Gastrocnemius medialis (tissue), 4 donors: ENCODE measurements around the gene C10orf71.

Experiments
- CTCF ChIP-seq, 5 experiments: fragments of 450-650 bp in 3 of 5; fragments of 200-600 bp in 2 of 5; sonication (generic) in 2 of 5; IDR thresholded peaks in 4 of 5; conservative IDR thresholded peaks in 1 of 5; 1 replicate in 4 of 5; 2 replicates in 1 of 5; pipeline ENCODE4 v1.5.1; 2016 to 2019; ENCODE audit warnings: antibody characterized with exemption in 5 of 5, mild to moderate bottlenecking in 3 of 5, moderate library complexity in 3 of 5
- POLR2A ChIP-seq, 2 donors: fragments of 450-650 bp; IDR thresholded peaks; one replicate each; pipeline ENCODE4 v1.6.1; 2017; ENCODE audit warnings: antibody characterized with exemption in 2 of 2, mild to moderate bottlenecking in 2 of 2, moderate library complexity in 2 of 2

GRCh38 chr10:49351669-49352068 lies 52.7 kb downstream of the C10orf71 start:
- TF ChIP-seq POLR2A (IDR thresholded peaks at IDR 0.05) = no peak
- TF ChIP-seq CTCF (IDR thresholded peaks at IDR 0.05 in 4 of 5, conservative IDR thresholded peaks at IDR 0.05 in 1 of 5) = no peak
